Uterine smooth muscle cell (primary cell): Measurements from ENCODE around the gene ZNF429. TPM values are rescaled to one million over a fixed set of nuclear protein-coding genes. Genes with fewer than 3 reads are reported as not detected.

Experiments
- total RNA-seq: library from RNA; depleted of rRNA; stranded (reverse); fragments of >200 nt; gene quantifications from 2 replicates; pipeline ENCODE4 v1.2.3, GENCODE V29; 2014

Gene ZNF429
- total RNA-seq: 2.2 and 4.5 TPM in 2 replicates

DNA sequence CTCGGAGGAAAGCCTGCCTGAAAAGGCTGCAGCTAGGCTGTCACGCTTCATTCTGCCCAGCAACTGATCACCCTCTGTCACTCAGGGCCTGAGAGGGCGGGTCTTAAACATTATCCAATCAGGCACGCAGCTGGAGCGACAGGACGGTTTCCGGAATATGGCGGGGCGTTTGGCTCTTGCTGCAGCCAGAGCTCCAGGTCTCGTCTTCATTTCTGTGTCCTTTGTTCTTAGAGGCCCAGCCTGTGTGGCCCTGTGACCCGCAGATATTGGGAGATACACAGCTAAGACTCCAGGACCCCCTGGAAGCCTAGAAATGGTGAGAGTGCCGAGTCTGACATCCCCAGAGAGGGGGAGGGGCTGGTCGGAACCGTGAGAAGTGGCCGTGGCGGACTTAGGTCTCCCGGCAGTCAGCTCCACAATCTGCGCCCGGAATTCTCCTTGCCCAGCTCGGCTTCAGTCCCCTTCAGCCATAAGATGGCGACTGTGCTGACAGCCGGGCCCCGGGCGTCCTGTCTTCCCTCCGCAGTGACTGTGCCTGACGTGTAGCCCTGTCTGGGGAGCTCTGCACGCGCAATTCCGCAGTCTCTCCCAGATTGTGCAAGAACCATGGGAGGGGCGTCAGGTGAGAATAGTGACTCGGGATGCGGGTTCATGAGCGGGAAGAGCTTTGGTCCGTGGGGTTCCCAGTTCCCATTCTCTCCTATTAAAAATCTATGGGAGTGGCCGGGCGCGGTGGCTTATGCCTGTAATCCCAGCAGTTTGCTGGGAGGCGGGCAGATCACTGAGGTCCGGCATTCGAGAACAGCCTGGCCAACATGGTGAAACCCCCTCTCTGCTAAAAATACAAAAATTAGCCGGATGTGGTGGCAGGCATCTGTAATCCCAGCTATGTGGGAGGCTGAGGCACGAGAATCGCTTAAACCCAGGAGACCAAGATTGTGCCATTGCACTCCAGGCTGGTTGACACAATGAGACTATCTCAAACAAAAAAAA lies at the start of gene ZNF429:
TSS of gene ZNF429 (plus strand) at position 144 of the 993 bp plus-strand sequence. CDS start at position 314, 170 bp downstream.

Other genes with a start within 250 kb of the ZNF429 start
- 4.6 and 6.7 TPM in 2 replicates for gene ZNF708, start 176.2 kb upstream of the ZNF429 start, total RNA-seq
- 5.6 and 6.1 TPM in 2 replicates for gene ZNF738, start 146.6 kb upstream of the ZNF429 start, total RNA-seq
- 9.1 and 17.6 TPM in 2 replicates for gene ZNF493, start 108.5 kb upstream of the ZNF429 start, total RNA-seq